MG63 (cell line): ENCODE measurements around the gene MYOM1. TPM values are rescaled to one million over a fixed set of nuclear protein-coding genes. Genes with fewer than 3 reads are reported as not detected.

Experiments used
- DNase-seq: peaks from one replicate; pipeline ENCODE4 v3.0.0-alpha.2; 2020
- H3K27me3 ChIP-seq: fragments of 250-450 bp; sonication (Bioruptor Pico); 2 replicates; pipeline ENCODE4 v1.5.1; 2020; ENCODE audit warnings: mild to moderate bottlenecking, moderate library complexity
- H3K36me3 ChIP-seq: fragments of 250-450 bp; sonication (Bioruptor Pico); 2 replicates; pipeline ENCODE4 v1.5.1; 2020; ENCODE audit warnings: mild to moderate bottlenecking, moderate library complexity
- H3K4me3 ChIP-seq: fragments of 250-450 bp; sonication (Bioruptor Pico); 2 replicates; pipeline ENCODE4 v1.5.1; 2020; ENCODE audit warnings: mild to moderate bottlenecking, moderate library complexity
- H3K9me3 ChIP-seq: fragments of 250-450 bp; sonication (Bioruptor Pico); 2 replicates; pipeline ENCODE4 v1.5.1; 2020; ENCODE audit warnings: mild to moderate bottlenecking, moderate library complexity
- total RNA-seq: library from RNA; depleted of rRNA; stranded (reverse); fragments of >200 nt; shearing (Covaris generic); gene quantifications from 2 replicates; pipeline ENCODE4 v1.2.3, GENCODE V29; 2014; ENCODE audit warnings: low replicate concordance; rRNA removed

Gene MYOM1
- total RNA-seq = 0.03 and 0.05 TPM in 2 replicates

DNA sequence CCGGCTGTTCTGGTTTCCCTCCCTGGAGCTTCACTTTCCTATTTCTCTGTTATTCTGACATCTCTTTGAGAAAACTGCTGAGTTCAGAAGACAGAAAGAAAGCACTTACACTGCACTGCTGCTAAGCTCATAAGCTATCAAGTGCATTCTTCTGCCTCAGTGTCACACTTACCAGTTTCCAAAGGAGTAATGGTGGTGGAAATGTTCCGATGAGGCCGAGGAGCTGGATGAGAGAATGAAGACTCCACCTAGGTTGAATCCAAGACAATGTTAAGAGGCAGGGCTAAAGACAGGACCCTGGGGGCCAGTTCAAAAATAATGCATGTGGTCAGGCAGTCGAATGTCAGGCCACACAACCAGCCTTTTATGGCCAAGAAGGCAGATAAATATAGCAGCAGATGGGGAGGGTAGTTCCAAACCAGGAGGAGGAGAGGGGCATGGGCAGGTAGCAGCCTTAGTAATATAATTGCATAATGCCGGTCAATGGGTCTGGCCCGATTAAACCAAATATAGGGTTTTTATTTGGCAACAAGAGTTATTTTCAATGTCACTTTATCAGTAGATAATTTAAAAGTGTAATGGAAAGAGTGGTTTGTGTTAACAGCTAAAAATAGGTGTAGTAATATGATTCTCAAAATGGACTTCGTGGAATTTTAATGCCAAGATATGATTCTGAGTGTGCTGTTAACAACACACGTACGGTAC lies at the start of gene MYOM1:
MYOM1 (minus strand) TSS at position 338 of the 705 bp plus-strand sequence. CDS start 4,745 bp downstream, outside the sequence.
- DNase-seq = no peak
- Histone ChIP-seq H3K9me3 (no peaks in the 10 kb centered on the region), H3K27me3 (peaks cover 2% of the 10 kb centered on the region; the same call in 1 of the 2 replicates), H3K36me3 (no peaks in the 10 kb centered on the region), H3K4me3 (no peak within 1 kb of the TSS)

DNA sequence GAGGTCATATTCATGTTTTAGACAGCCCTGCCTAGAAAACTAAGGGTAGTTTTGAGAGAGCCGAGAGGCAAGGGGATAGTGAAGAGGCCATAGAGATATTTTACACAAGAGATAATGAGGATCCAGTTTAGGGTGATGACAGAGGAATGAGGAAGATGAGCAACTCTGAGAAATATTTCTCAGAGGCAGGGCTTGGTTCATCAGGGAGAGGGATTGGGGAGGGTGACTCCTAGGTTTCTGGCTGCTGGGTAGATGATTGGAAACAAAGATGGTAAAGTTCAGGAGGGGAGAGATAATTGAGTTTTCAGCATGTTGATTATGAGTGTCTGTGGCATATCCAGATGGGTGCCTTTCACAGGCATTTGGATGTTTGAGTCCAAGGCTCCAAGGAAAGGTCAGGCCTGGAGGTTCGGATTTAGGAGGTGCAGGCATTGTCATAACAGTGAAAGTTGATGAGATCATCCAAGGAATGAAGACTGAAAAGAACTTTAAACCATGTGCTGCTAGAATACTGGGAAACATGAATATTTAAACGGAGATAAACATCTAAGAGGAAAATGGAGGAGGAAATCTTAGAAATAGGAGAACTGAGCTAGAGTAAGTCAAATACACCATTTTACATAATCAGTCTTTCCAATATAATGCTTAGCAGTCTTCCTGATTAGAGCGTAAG lies 49.6 kb upstream of the MYOM1 start:
- Histone ChIP-seq H3K36me3 (peaks cover 25% of the 10 kb centered on the region), H3K4me3 (no peak overlapping the region), H3K9me3 (no peaks in the 10 kb centered on the region), H3K27me3 (no peaks in the 10 kb centered on the region)
- DNase-seq = no peak

DNA sequence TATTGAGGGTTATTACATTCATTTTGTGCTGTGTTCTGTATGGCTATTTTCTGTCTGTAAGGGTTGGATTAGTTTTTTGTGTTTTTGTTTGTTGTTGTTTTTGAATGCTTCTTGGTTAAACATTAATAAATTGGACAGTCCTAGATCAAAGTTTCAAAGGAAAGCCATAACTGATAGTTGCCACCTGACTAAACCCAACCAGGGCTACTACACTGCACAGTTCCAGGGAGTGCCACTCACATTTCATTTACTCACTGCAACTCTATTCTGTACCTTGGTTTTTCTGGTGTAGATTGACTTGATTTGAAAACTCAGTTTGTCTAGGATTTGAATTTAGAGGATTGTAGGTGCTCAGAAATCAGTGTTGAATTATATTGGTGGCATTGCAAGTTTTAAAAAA lies 48.5 kb upstream of the MYOM1 start:
- no peak overlapping the region for H3K4me3 ChIP-seq
- peaks cover 17% of the 10 kb centered on the region for H3K36me3 ChIP-seq
- no peak for DNase-seq
- no peaks in the 10 kb centered on the region for H3K9me3 ChIP-seq
- H3K27me3 ChIP-seq = no peaks in the 10 kb centered on the region

DNA sequence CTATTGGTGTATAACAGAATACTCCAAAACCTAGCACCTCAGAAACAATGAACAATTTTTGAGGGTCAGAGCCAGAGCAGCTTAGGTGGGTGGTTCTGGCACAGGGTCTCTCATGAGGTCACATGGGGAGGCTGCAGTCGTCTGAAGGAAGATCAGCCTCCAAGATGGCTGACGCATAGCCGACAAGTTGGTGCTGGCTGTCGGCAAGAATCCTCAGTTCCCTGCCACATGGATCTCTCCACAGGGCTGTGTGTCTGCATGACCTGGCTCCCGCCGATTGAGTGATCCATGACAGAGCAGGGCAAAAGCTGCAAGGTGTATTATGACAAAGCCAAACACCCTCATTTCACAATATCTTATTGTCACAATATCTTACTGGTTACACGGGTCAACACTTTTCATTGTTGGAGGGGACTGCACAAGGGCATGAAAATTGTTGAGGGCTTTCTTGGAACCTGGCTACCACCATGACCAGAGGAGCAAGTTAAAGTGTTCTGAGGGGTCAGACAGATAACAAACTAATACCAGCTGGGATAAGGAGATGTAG lies 46.4 kb upstream of the MYOM1 start:
- no peak overlapping the region for H3K4me3 ChIP-seq
- no peak for DNase-seq
- no peaks in the 10 kb centered on the region for H3K9me3 ChIP-seq
- H3K36me3 ChIP-seq = peaks cover 14% of the 10 kb centered on the region
- no peaks in the 10 kb centered on the region for H3K27me3 ChIP-seq

DNA sequence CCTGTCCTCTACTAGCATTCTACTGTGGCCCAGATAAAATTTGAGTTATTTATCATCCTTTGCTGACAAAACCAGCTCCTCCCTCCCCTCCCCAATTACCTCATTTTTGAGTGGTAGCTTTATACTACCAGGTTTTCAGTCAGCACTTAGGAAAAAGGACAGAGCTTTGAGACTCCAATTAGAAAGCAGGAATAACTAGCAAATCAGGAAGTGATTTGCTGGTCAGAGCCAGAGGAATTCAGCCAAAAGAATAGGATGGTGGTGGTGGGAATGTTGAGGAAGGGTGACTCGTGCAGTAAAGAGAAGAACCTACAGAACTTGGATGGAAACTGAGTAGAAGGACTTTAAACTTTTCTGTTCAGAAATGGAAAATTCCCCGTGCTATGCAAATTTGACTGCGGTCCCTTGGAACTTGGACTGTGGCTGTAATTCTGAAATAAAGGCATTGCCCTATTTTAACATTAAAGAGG lies 45.8 kb upstream of the MYOM1 start:
- no peak for DNase-seq
- no peaks in the 10 kb centered on the region for H3K27me3 ChIP-seq
- H3K9me3 ChIP-seq = no peaks in the 10 kb centered on the region
- peaks cover 12% of the 10 kb centered on the region for H3K36me3 ChIP-seq
- H3K4me3 ChIP-seq = no peak overlapping the region

DNA sequence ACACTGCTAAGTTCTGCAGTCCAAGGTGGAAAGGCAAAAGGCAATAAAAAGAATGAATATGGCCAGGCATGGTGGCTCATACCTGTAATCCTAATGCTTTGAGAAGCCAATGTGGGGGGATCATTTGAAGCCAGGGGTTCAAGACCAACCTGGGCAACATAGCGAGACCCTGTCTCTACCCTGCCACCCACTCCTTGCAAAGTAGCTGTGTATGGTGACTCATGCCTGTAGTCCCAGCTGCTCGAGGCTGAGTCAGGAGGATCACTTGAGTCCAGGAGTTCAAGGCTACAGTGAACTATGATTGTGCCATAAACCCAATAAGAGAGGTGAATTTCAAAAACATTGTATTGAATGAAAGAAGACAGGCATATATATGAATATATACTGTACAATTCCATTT lies 44.6 kb upstream of the MYOM1 start:
- Histone ChIP-seq H3K27me3 (no peaks in the 10 kb centered on the region), H3K4me3 (peak overlapping the region; percentile 83), H3K9me3 (no peaks in the 10 kb centered on the region), H3K36me3 (peaks cover 15% of the 10 kb centered on the region)
- no peak for DNase-seq

DNA sequence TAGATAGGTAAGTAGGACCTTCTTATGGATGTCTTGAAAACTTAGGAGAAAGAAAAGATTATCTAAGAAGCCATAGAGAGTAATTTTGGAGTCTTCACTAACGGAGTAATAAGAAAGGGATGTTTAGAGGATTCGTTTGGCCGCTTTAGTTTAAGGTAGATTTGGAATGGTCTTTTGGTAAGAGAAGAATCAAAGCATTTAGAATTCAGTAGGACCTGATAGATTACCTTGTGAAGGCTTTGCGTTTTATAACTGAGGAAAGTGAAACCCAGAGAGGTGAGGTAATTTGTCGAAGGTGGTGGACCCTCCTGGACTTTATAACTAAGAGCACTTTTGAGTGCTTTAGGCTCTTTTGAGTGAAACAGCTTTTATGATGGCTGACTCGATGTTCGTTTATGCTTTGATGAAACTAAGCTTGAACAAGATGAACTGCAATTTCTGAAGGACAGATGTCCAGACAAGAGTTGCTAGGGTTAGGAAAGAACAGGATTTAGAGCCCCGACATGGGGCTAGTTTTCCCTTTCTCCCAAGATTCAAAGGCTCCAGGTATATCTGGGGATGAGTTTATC lies 43.4 kb upstream of the MYOM1 start:
- no peak for DNase-seq
- Histone ChIP-seq H3K4me3 (peak overlapping the region; percentile 83), H3K27me3 (no peaks in the 10 kb centered on the region), H3K36me3 (peaks cover 25% of the 10 kb centered on the region), H3K9me3 (no peaks in the 10 kb centered on the region)

DNA sequence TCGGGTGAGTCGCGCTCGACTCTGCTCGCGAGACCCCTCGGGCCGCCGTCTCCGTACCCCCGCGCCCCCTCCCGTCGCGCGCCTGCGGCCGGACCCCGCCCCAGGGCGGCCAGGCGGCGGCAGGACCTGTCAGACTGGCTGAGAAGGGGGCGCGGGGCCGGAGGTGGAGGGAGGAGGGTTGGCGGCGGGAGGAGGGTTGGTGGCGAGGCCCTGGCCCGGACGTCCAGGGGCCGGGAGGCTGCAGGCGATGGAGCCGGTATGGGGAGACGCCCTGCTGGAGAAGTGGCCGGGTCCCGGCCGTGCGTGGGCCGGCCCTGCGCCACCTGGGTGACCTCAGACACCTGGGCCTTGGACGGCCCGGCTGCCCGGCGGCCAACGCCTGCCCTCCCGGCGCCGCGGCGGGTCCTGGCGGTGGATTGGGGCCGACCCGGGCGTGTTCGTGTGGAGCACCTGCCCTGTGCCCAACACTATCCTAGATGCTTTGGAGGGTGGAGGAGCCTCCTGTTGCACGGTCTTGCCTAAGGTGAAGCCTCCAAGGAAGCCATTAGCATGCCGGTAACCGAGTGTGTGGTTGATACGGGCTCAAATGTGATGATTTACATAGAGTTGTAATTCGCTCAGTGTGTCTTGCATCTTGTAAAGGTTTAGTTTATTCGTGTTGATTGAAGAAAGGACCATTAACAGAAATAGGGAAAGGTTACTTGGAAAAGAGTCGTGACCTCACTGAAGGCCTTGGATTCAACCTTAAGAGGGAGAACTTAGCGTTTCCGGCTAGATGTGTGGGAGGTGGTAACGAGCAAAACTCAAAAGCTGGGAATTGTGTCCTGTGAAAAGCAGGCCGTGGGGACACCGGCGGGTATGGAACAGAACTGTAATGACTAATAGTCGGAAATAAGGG lies 42.7 kb upstream of the MYOM1 start:
- peaks cover 32% of the 10 kb centered on the region for H3K36me3 ChIP-seq
- no peak for DNase-seq
- H3K9me3 ChIP-seq = no peaks in the 10 kb centered on the region

DNA sequence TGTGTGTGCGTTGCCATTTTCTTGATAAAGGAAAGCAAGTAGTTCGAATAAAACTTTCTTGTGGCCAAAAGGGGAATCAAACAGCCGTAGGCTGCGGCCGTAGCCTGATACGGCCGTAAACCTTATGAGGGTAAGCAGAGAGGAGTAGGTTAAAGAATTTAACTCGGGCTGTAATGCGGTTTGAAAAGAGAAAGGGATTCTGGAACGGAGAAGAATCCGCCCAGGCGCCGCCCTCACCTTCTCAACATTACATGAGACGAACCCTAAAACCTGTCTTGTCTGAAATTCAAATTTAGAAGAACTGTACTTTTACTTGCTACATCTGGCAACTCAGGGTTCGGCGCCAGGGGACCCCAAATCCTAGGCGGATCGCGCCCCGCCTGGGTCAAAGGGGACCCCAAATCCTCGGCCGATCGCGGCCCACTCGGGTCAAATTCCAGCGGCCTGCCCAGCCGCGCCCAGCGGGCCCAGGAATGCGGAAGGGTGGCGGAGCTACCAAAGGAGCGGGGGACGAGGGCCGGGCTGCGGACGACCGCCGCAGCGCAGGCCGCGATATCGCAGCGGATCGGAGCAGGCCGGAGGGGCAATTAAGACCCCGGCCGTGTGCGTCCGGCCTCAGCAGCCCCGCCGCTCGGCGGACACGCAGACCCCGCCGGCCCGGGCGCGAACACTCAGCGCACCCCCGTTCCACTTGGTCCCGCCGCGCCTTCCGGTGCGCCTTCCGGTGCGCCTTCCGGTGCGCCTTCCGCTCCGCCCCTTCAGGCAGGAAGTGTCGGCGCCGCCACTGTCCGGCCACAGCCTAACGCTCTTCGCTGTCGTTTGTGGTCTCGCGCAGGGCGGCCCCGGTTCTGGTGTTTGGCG lies 41.8 kb upstream of the MYOM1 start, which contains the start of gene MYL12B:
MYL12B (plus strand) TSS at position 761 of the 861 bp plus-strand sequence. CDS start 10,766 bp downstream, outside the sequence.
- peak; percentile 82 for DNase-seq
- peak within 1 kb of the TSS; percentile 83 for H3K4me3 ChIP-seq
- H3K9me3 ChIP-seq = no peaks in the 10 kb centered on the region

More for the DNA sequence above, 42.7 kb upstream of the MYOM1 start:
- Histone ChIP-seq H3K27me3 (no peaks in the 10 kb centered on the region), H3K4me3 (peak overlapping the region; percentile 83)

DNA sequence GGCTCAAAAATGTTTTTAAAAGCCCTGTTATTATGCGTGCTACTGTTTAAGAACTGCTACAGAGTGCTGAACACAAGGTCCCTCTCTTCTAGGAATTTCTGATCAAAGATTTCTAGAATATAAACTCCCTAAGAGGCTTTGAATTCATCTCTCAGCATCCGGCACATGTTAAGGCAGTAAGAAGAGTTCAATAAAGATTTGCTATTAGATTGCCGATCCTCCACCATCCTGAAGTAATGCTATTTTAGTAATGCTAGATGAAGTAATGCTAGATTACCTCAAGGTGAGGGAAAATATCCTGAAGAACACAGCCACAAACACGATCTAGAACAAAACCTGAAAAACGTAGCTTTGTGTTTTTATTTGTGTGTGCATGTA lies 41.2 kb upstream of the MYOM1 start:
- no peak for DNase-seq
- Histone ChIP-seq H3K27me3 (no peaks in the 10 kb centered on the region), H3K9me3 (no peaks in the 10 kb centered on the region), H3K4me3 (peak overlapping the region; percentile 83), H3K36me3 (peaks cover 47% of the 10 kb centered on the region)

More for the DNA sequence above, 41.8 kb upstream of the MYOM1 start, which contains the start of gene MYL12B:
- Histone ChIP-seq H3K36me3 (peaks cover 41% of the 10 kb centered on the region), H3K27me3 (no peaks in the 10 kb centered on the region)

DNA sequence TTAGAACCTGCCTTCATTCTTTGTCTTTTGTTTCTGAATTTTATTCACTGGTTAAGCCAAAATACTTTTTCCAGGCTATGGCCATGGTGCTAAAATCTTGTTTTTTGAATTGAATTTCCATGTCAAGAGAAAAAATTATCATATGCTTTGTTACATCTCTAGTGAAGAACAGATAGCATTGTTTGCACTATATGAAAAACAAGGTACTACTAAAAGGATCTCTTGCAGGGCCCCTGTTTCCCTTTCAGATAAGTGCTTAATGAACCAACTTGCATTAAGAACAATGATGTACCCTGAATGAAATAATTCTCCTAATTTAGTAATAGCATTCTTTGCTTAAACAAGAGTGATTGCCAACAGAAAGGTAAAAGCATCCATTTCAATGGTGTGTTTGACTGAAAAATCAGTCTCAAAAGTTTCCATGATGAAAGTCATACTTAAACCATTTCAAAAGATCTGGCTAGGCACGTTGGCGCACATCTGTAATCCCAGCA lies 37.9 kb upstream of the MYOM1 start:
- no peak overlapping the region for H3K4me3 ChIP-seq
- peaks cover 71% of the 10 kb centered on the region for H3K36me3 ChIP-seq
- H3K9me3 ChIP-seq = no peaks in the 10 kb centered on the region
- no peaks in the 10 kb centered on the region for H3K27me3 ChIP-seq
- DNase-seq = no peak

DNA sequence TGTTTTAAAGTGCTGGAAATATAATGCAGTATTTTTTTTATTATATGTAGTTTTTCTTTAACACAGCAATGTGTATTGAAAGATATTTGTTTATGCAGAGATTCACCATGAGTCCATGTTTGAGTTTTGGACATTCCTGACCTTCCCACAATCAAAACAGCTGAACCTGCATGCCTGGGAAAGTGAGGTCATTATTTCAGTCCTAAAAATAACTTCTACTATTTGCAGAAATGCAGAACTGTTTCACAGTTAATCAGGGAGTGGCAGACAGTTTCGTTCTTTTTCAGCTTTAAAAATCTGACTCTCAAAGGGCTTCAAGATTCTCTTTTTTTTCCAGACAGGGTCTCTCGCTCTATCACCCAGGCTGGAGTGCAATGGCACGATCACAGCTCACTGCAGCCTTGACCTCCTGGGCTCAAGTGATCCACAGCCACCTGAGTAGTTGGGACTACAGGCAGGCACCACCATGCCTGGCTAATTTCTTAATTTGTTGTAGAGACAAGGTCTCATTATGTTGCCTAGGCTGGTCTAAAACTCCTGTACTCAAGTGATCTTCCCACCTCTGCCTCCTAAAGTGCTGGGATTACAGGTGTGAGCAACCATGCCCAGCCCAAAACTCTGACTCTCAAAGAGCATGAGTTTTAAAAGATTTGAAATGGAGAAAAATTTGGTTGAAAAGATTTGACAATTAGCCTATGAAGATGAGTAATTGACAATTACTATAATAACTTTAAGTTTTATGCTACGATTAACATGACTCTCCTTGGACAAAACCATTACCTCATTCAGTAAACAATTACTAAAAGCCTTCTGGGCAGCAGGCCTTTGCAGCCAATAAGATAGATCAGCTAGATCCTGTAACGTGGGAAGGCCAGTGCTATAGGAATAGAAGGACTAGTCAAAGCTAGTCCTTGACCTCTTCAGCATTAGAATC lies 37.2 kb upstream of the MYOM1 start:
- H3K9me3 ChIP-seq = no peaks in the 10 kb centered on the region
- H3K36me3 ChIP-seq = peaks cover 79% of the 10 kb centered on the region
- H3K27me3 ChIP-seq = no peaks in the 10 kb centered on the region
- H3K4me3 ChIP-seq = no peak overlapping the region
- peak; percentile 28 for DNase-seq

DNA sequence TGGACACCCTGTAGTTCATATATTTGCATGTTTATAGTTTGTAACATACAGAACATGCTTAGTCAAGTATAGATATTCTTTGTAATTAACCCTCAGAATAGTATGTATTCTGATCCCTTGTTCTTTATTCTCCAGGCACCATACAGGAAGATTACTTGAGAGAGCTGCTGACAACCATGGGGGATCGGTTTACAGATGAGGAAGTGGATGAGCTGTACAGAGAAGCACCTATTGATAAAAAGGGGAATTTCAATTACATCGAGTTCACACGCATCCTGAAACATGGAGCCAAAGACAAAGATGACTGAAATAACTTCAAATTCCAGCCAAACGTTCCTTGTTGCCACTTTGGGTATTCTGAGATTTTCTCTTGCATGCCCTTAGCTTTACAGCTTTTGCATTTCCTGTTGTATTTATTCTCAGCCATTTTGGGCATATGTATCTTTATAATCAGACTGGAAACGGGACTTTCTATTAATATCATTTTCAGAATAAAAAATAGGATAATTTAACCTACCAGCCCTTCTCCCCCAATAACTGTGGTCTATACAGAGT lies 35.9 kb upstream of the MYOM1 start:
- Histone ChIP-seq H3K4me3 (no peak overlapping the region), H3K36me3 (peaks cover 87% of the 10 kb centered on the region), H3K27me3 (no peaks in the 10 kb centered on the region), H3K9me3 (no peaks in the 10 kb centered on the region)
- no peak for DNase-seq

DNA sequence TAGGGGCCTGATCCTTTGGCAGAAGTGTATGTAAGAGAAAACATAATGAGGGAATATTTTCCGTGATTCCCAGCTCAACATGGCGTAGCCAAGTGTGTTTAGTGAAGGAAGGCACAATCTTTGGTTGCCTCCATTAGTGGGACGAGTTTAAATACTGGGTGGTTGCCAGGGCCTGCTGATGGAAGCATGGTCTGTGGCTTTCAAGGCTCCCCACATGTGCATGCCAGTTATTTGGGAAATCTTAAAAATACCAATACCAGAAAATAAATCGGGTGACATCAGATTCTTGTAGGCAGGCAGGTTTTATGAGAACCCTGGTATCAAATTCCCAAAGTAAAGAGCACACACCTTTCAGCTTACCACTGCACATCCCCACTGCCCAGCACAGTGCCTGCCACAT lies 35.0 kb upstream of the MYOM1 start:
- Histone ChIP-seq H3K27me3 (no peaks in the 10 kb centered on the region), H3K36me3 (peaks cover 92% of the 10 kb centered on the region), H3K9me3 (no peaks in the 10 kb centered on the region), H3K4me3 (no peak overlapping the region)
- no peak for DNase-seq
